ENCODE data around the gene PPP2R5B.

DNA sequence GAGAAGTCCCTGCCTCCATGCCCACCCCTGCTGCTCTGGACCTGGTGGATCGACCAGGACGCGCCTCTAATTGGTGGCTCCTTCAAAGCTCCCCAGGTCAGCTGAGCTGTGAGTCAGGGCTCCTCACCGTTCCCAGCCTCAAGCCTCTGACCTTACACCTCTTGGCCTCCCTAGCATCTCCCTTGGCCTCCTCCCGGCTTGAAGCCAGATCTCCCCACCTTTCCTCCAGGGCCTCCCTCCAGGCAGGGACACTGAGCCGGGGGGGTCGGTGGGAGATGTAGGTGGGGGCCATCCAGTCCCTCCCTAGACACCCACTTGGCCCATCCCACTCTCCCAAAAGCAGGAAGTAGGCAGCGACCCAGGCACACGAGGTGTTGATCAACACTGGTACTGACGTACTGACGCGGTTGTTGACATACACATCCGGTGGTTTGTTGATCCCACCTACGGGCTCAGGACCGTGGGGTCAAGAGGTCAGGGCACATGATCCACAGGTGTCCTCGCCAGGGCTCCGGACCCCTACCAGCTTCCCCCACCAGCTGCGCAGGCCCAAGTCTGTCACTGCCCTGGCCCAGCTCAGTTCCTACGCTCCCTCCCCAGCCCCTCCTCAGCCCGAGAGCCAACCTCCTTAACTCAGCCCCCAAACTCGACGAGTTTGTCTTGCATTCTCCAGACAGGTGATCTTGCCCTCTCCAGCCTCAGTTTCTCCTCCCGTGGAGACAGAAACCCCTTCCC is 8.3 kb upstream of the PPP2R5B start:
- no peak for TF ChIP-seq SP1 (IDR thresholded peaks at IDR 0.05)
- TF ChIP-seq BHLHE40 (IDR thresholded peaks at IDR 0.05; ENCODE audit: borderline replicate concordance) = no peak
- TF ChIP-seq, protein P1, sequence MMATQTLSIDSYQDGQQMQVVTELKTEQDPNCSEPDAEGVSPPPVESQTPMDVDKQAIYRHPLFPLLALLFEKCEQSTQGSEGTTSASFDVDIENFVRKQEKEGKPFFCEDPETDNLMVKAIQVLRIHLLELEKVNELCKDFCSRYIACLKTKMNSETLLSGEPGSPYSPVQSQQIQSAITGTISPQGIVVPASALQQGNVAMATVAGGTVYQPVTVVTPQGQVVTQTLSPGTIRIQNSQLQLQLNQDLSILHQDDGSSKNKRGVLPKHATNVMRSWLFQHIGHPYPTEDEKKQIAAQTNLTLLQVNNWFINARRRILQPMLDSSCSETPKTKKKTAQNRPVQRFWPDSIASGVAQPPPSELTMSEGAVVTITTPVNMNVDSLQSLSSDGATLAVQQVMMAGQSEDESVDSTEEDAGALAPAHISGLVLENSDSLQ (IDR thresholded peaks at IDR 0.05) = no peak
- no peak for TF ChIP-seq FOXK2 (IDR thresholded peaks at IDR 0.05)
- no peak for TF ChIP-seq ZNF384 (IDR thresholded peaks at IDR 0.05)
- no peak for TF ChIP-seq TARDBP (IDR thresholded peaks at IDR 0.05)
- TF ChIP-seq FOXM1 (IDR thresholded peaks at IDR 0.05; ENCODE audit: borderline replicate concordance) = no peak
- no peak for TF ChIP-seq FOXA1 (IDR thresholded peaks at IDR 0.05)
- TF ChIP-seq NFRKB (IDR thresholded peaks at IDR 0.05) = no peak
- no peak for TF ChIP-seq SUZ12 (IDR thresholded peaks at IDR 0.05)
- no peak for TF ChIP-seq ELF4 (IDR thresholded peaks at IDR 0.05)
- TF ChIP-seq ARNT (IDR thresholded peaks at IDR 0.05) = no peak

All from HEK293T (cell line).